Measurements from ENCODE around the gene ADPRHL1. TPM values are rescaled to one million over a fixed set of nuclear protein-coding genes. Genes with fewer than 3 reads are reported as not detected.
A peak's percentile ranks its signal among the peaks of the same experiment; 100 is the strongest.

Gene ADPRHL1
- under 1 TPM; 0.21 to 0.94 TPM for total RNA-seq
- total RNA-seq, result 0.35 to 0.45 reads per million in 2 donors

DNA sequence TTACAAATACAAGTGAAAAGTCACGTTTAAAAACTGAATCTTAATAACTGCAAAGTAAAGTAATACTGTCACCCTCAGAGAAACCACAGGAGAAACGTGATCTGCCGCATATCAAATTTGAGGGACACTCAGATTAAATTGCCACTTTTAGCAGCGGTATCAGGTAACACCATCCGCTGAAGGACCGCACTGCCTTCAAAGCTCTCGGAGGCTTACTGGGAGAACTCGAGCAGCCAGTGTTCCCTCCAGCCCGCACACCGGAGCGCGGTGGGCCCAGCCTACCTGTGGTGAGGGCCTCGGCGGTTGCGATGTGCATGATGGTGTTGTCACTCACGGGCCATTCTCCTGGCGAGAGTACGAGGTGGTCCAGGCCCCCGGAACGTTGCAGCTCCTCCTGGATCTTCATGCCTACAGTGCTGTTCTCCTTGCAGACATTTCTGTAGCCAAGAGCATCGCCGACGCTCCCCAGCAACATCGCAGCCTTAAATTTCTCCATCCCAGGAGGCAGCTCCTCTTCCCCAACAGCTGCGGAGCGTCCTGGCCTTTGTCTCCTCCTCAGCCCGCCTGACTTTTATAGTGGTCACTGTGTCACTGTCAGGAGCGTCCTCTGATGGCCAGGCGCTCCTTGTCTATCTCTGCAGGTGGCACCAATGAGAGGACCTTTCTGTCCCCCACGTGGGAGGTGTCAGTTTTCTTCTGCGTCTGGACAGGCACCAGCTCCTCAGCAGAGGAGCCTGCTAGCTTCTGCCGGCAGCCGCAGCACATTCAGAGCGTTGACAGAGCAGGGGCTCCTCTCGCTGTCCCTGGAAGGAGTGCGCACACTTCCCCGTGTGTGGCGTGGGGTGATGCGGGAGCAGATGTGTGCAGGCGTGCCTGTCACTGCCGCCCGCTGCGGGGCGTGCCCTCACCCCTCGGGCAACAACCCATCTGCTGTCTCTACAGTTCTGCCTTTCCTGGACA lies at the start of gene ADPRHL1:
TSS of gene ADPRHL1 (minus strand) at position 547 of the 960 bp plus-strand sequence. CDS start at position 496, 51 bp downstream.
- ATAC-seq, result no peak
- no peak within 1 kb of the TSS for H3K27ac Mint-ChIP-seq
- peaks cover 3% of the 10 kb centered on the region for H3K4me1 Mint-ChIP-seq
- H3K4me3 Mint-ChIP-seq, result no peak within 1 kb of the TSS
- no peaks in the 10 kb centered on the region for H3K27me3 Mint-ChIP-seq
- H3K36me3 Mint-ChIP-seq (ENCODE audit: low read depth), result no peaks in the 10 kb centered on the region
- DNase-seq, result no peak
- H3K9me3 ChIP-seq (ENCODE audit: control insufficient read depth, low read length, poor library complexity, severe bottlenecking), result no peaks in the 10 kb centered on the region

- Mint-ChIP-seq H3K4me3 (no peak overlapping the region), H3K4me1 (peaks cover 5% of the 10 kb centered on the region), H3K36me3 (ENCODE audit: low read depth) (no peaks in the 10 kb centered on the region), H3K27me3 (no peaks in the 10 kb centered on the region), H3K27ac (no peak overlapping the region)
- H3K9me3 ChIP-seq (ENCODE audit: control insufficient read depth, low read length, poor library complexity, severe bottlenecking), result no peaks in the 10 kb centered on the region
- ATAC-seq, result no peak
- DNase-seq, result no peak
These were observed 49.4 kb upstream of the ADPRHL1 start for GRCh38 chr13:113502686-113503085.

DNA sequence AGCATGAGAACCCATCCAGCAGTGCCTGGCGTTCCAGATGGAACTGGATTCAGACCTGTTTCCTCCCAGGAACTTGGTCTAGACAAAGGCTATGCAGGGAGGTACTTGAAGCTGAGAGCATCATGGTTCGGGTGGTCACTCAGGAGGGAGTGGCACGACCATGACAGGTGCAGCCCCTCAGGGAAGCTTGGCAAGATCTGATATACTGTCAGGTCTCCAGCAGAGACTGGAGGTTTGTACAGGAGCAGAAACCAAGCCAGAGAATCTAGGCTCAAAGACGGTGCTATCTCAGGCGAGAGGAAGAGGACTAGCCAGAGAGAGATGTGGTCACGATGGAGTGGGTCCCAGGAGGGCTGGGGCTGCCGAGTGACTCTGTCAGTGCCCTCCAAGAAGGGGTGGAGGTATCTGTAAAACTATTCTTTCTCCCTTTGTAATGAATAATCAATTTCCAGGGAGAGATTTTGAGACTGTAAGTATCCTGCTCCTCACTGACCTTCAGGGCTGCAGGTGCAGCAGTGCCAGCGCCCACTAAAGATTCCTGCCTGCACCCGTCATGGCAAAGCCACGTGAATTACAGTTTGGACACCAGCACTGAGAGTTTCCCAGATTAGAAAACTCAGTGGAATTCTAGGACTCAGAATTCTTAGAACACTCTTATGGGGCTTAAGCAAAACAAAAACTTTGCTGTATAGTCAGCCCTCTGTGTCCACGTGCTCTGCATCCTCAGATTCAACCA lies 47.4 kb upstream of the ADPRHL1 start:
- peaks cover 2% of the 10 kb centered on the region for H3K36me3 Mint-ChIP-seq (ENCODE audit: low read depth)
- peaks cover 9% of the 10 kb centered on the region for H3K4me1 Mint-ChIP-seq
- no peak overlapping the region for H3K4me3 Mint-ChIP-seq
- H3K27ac Mint-ChIP-seq, result no peak overlapping the region
- no peaks in the 10 kb centered on the region for H3K27me3 Mint-ChIP-seq
- no peaks in the 10 kb centered on the region for H3K9me3 ChIP-seq (ENCODE audit: control insufficient read depth, low read length, poor library complexity, severe bottlenecking)
- no peak for DNase-seq
- ATAC-seq, result no peak

DNA sequence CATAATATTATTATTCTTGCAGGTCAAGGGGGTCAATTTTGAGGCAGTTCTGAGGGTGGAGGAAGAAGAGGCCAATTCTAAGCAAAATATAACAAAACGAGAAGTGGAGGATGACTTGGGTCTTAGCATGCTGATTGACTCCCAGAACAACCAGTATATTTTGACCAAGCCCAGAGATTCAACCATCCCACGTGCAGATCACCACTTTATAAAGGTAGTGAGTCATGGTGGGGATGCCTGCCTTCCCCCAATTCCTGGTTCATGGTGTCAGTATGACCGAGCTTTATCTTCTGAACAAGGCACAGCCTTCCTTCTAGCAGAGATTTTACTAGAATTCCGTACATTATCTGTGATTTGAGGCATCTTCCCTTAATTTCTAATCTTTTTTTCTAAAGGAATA lies 46.6 kb upstream of the ADPRHL1 start:
- Mint-ChIP-seq H3K27ac (no peak overlapping the region), H3K4me1 (peaks cover 13% of the 10 kb centered on the region), H3K4me3 (no peak overlapping the region), H3K27me3 (no peaks in the 10 kb centered on the region), H3K36me3 (ENCODE audit: low read depth) (peaks cover 3% of the 10 kb centered on the region)
- DNase-seq (no peak), ATAC-seq (no peak)
- no peaks in the 10 kb centered on the region for H3K9me3 ChIP-seq (ENCODE audit: control insufficient read depth, low read length, poor library complexity, severe bottlenecking)

DNA sequence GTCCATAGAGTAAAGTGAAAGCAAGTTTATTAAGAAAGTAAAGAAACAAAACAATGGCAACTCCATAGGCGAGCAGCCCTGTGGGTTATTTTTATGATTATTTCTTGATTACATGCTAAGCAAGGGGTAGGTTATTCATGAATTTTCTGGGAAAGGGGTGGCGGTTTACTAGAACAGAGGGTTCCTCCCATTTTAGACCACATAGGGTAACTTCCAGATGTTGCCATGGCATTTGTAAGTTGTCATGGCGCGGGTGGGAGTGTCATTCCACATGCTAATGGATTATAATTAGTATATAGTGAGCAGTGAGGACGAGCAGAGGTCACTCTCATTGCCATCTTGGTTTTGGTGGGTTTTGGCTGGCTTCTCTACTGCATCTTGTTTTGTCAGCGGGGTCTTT lies 45.6 kb upstream of the ADPRHL1 start:
- peaks cover 3% of the 10 kb centered on the region for H3K36me3 Mint-ChIP-seq (ENCODE audit: low read depth)
- ATAC-seq (no peak), DNase-seq (no peak)
- no peak overlapping the region for H3K27ac Mint-ChIP-seq
- no peaks in the 10 kb centered on the region for H3K27me3 Mint-ChIP-seq
- no peaks in the 10 kb centered on the region for H3K9me3 ChIP-seq (ENCODE audit: control insufficient read depth, low read length, poor library complexity, severe bottlenecking)
- no peak overlapping the region for H3K4me3 Mint-ChIP-seq
- H3K4me1 Mint-ChIP-seq, result peaks cover 17% of the 10 kb centered on the region

DNA sequence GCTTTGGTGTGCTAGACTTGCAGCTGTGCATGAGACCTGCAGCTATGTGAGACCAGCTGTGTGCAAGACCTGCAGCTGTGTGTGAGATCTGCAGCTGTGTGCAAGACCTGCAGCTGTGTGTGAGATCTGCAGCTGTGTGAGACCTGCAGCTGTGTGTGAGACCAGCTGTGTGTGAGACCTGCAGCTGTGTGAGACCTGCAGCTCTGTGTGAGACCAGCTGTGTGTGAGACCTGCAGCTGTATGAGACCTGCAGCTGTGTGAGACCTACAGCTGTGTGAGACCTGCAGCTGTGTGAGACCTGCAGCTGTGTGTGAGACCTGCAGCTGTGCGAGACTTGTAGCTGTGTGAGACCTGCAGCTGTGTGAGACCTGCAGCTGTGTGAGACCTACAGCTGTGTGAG lies 43.9 kb upstream of the ADPRHL1 start:
- peaks cover 3% of the 10 kb centered on the region for H3K36me3 Mint-ChIP-seq (ENCODE audit: low read depth)

DNA sequence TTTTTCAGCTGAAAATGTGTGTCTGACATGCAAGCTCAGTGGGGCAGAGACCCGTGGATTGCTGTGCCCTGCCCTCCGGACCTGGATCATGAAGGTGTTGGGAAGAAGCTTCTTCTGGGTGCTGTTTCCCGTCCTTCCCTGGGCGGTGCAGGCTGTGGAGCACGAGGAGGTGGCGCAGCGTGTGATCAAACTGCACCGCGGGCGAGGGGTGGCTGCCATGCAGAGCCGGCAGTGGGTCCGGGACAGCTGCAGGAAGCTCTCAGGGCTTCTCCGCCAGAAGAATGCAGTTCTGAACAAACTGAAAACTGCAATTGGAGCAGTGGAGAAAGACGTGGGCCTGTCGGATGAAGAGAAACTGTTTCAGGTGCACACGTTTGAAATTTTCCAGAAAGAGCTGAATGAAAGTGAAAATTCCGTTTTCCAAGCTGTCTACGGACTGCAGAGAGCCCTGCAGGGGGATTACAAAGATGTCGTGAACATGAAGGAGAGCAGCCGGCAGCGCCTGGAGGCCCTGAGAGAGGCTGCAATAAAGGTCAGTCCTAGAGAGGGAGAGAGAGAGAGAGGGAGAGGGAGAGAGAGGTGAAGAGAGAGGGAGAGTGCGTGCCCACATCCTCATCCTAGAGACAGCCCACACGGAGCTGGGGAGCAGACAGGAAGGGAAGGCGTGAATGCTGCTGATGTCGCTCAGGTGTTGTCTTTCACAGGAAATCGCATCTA lies 42.4 kb upstream of the ADPRHL1 start:
- H3K27ac Mint-ChIP-seq, result peak overlapping the region; percentile 68
- peaks cover 3% of the 10 kb centered on the region for H3K36me3 Mint-ChIP-seq (ENCODE audit: low read depth)
- ATAC-seq (no peak), DNase-seq (no peak)
- H3K9me3 ChIP-seq (ENCODE audit: control insufficient read depth, low read length, poor library complexity, severe bottlenecking), result no peaks in the 10 kb centered on the region
- no peaks in the 10 kb centered on the region for H3K27me3 Mint-ChIP-seq
- H3K4me1 Mint-ChIP-seq, result peaks cover 17% of the 10 kb centered on the region
- H3K4me3 Mint-ChIP-seq, result no peak overlapping the region

More for the DNA sequence above, 43.9 kb upstream of the ADPRHL1 start:
- H3K27me3 Mint-ChIP-seq, result no peaks in the 10 kb centered on the region
- H3K9me3 ChIP-seq (ENCODE audit: control insufficient read depth, low read length, poor library complexity, severe bottlenecking), result no peaks in the 10 kb centered on the region
- ATAC-seq (no peak), DNase-seq (no peak)
- peaks cover 17% of the 10 kb centered on the region for H3K4me1 Mint-ChIP-seq
- H3K4me3 Mint-ChIP-seq, result no peak overlapping the region
- no peak overlapping the region for H3K27ac Mint-ChIP-seq

DNA sequence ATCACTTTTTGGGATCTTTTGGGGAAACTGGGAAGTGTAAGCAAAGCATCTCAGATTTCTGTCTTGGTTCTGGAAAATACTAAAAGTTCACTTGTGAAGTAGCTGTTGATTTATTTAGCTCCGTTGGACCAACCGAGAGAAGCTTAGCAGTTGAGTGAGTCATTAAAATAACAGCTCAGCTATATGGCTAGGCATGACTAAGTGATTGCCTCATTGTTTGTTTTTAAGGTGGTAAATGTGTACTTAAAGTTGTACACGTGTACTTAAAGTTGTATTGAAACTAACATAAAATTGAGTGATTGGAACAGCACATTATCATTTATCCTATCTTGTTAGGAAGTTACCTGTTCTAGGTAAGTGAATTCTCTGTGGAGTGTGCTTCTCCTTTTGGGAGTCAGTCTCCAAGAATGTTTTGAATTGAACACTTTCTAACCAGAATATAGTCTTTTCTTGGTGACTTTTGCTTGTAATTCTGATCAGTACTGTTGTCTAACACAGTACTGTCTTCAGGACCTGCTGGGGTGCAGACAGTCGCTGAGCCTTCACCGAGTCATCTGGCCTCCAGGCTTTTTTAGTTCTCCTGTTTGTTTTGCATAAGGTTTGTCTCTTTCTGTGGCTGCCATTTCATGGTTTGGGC lies 40.1 kb upstream of the ADPRHL1 start:
- Mint-ChIP-seq H3K4me1 (peaks cover 24% of the 10 kb centered on the region), H3K27me3 (no peaks in the 10 kb centered on the region), H3K4me3 (no peak overlapping the region), H3K36me3 (ENCODE audit: low read depth) (peaks cover 3% of the 10 kb centered on the region), H3K27ac (no peak overlapping the region)
- ATAC-seq (no peak), DNase-seq (no peak)
- H3K9me3 ChIP-seq (ENCODE audit: control insufficient read depth, low read length, poor library complexity, severe bottlenecking), result no peaks in the 10 kb centered on the region

- H3K27ac Mint-ChIP-seq, result no peak overlapping the region
- peaks cover 3% of the 10 kb centered on the region for H3K36me3 Mint-ChIP-seq (ENCODE audit: low read depth)
- H3K27me3 Mint-ChIP-seq, result no peaks in the 10 kb centered on the region
- H3K4me1 Mint-ChIP-seq, result peaks cover 29% of the 10 kb centered on the region
- ATAC-seq (no peak), DNase-seq (no peak)
- no peaks in the 10 kb centered on the region for H3K9me3 ChIP-seq (ENCODE audit: control insufficient read depth, low read length, poor library complexity, severe bottlenecking)
- H3K4me3 Mint-ChIP-seq, result peak overlapping the region; percentile 88
These were observed 38.7 kb upstream of the ADPRHL1 start for GRCh38 chr13:113491982-113492381.

DNA sequence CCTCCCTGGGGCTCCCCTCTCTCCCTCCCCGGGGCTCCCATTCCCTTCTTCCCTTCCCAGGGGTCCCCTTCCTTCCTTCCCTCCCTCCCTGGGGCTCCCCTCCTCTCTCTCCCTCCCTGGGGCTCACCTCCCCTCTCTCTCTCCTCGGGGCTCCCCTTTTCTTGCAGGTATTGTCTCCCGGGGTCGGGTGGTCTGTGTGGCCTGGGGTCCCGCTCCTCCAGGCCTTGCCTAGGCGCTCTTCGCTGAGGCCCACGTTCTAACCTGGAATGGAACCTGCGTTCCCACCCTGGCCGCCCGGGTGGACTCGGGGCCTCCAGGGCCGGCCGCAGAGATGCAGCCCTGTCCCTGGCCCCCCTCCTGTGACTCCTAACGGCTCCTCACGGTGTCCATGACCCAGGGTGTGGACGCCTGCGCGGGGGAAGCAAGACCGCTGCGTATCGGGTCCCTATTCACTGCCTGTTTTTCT lies 38.2 kb upstream of the ADPRHL1 start:
- Mint-ChIP-seq H3K36me3 (ENCODE audit: low read depth) (peaks cover 3% of the 10 kb centered on the region), H3K27me3 (no peaks in the 10 kb centered on the region), H3K4me1 (peaks cover 31% of the 10 kb centered on the region), H3K27ac (no peak overlapping the region), H3K4me3 (peak overlapping the region; percentile 88)
- H3K9me3 ChIP-seq (ENCODE audit: control insufficient read depth, low read length, poor library complexity, severe bottlenecking), result no peaks in the 10 kb centered on the region
- DNase-seq (no peak), ATAC-seq (no peak)

GRCh38 chr13:113490496-113491417 lies 37.5 kb upstream of the ADPRHL1 start, which contains the start of gene DCUN1D2:
Gene DCUN1D2 (minus strand): TSS chr13:113490711. CDS start chr13:113490669, 42 bp downstream.
- peaks cover 2% of the 10 kb centered on the region for H3K36me3 Mint-ChIP-seq (ENCODE audit: low read depth)
- ATAC-seq (peak; percentile 84), DNase-seq (peak; percentile 49 to 68 (median 64))
- H3K4me1 Mint-ChIP-seq, result peaks cover 27% of the 10 kb centered on the region
- H3K27ac Mint-ChIP-seq, result peak within 1 kb of the TSS; percentile 94
- H3K9me3 ChIP-seq (ENCODE audit: control insufficient read depth, low read length, poor library complexity, severe bottlenecking), result no peaks in the 10 kb centered on the region
- H3K4me3 Mint-ChIP-seq, result peak within 1 kb of the TSS; percentile 92
- no peaks in the 10 kb centered on the region for H3K27me3 Mint-ChIP-seq
